Measurements from ENCODE around the gene ATAD1. TPM values are rescaled to one million over a fixed set of nuclear protein-coding genes. Genes with fewer than 3 reads are reported as not detected.

ATAD1 gene
- 10 to 100 TPM; 28.0 to 45.3 (median 37.3) TPM for total RNA-seq
- 10 to 100 TPM in 2 of 3 donors, 1 to 10 TPM in 1; 6.9 to 18.7 (median 10.8) TPM for polyA plus RNA-seq

- H3K27ac ChIP-seq, result peak within 1 kb of the TSS; percentile 82 to 85 (median 83)
- TF ChIP-seq POLR2A (IDR thresholded peaks at IDR 0.05) (peak; percentile 27 to 30), POLR2AphosphoS5 (IDR thresholded peaks at IDR 0.05) (peak in 3 of 4 donors; percentile 72 to 78 (median 76)), EP300 (IDR thresholded peaks at IDR 0.05) (no peak)
- no peaks in the 10 kb centered on the region for H3K27me3 ChIP-seq
- H3K9me3 ChIP-seq, result no peaks in the 10 kb centered on the region
- H3K36me3 ChIP-seq, result peaks cover 0 to 3% (median 0%) of the 10 kb centered on the region in 4 donors
- intact Hi-C loops (cut with DNase I), result loop anchor here (2.0 kb wide), 1 partner anchor 45 kb away; the partner anchor contains the start of genes KLLN and PTEN
- peaks cover 0 to 39% (median 22%) of the 10 kb centered on the region in 4 donors for H3K4me1 ChIP-seq
- peak within 1 kb of the TSS; percentile 63 to 70 (median 67) for H3K4me3 ChIP-seq
- 0% methylated on average over 60 of the region's 60 CpGs for WGBS, 2 donors
- peak; percentile 89 for DNase-seq
Measured at GRCh38 chr10:87817609-87818504, at the start of gene ATAD1. Gene ATAD1, minus strand, starts transcription at chr10:87818226. Its CDS starts 3,627 bp downstream, at chr10:87814599.

- no peak for DNase-seq
- Histone ChIP-seq H3K27me3 (no peaks in the 10 kb centered on the region), H3K27ac (peak overlapping the region; percentile 95 to 99 (median 98)), H3K4me1 (peaks cover 0 to 47% (median 32%) of the 10 kb centered on the region in 4 donors), H3K4me3 (peak overlapping the region; percentile 82 to 98 (median 91)), H3K36me3 (peaks cover 0 to 3% (median 0%) of the 10 kb centered on the region in 4 donors), H3K9me3 (no peaks in the 10 kb centered on the region)
- intact Hi-C loops (cut with DNase I), result no loop called here
- TF ChIP-seq POLR2AphosphoS5 (IDR thresholded peaks at IDR 0.05) (no peak), EP300 (IDR thresholded peaks at IDR 0.05) (no peak), CTCF (IDR thresholded peaks at IDR 0.05) (no peak), POLR2A (IDR thresholded peaks at IDR 0.05) (no peak)
Measured at GRCh38 chr10:87867453-87867852, 49.4 kb upstream of the ATAD1 start.

GRCh38 chr10:87866412-87866974 is 48.5 kb upstream of the ATAD1 start:
- H3K4me3 ChIP-seq, result peak overlapping the region; percentile 82 to 98 (median 91)
- TF ChIP-seq EP300 (IDR thresholded peaks at IDR 0.05) (no peak), POLR2A (IDR thresholded peaks at IDR 0.05) (no peak), CTCF (IDR thresholded peaks at IDR 0.05) (no peak), POLR2AphosphoS5 (IDR thresholded peaks at IDR 0.05) (no peak)
- H3K36me3 ChIP-seq, result peaks cover 0 to under 1% (median 0%) of the 10 kb centered on the region in 4 donors
- peak overlapping the region; percentile 95 to 99 (median 98) for H3K27ac ChIP-seq
- DNase-seq, result no peak
- H3K27me3 ChIP-seq, result no peaks in the 10 kb centered on the region
- WGBS, 2 donors, result 3 to 4% methylated on average over 3 of the region's 3 CpGs
- H3K4me1 ChIP-seq, result peaks cover 2 to 49% (median 31%) of the 10 kb centered on the region in 4 donors
- intact Hi-C loops (cut with DNase I), result no loop called here
- no peaks in the 10 kb centered on the region for H3K9me3 ChIP-seq

- Histone ChIP-seq H3K4me1 (peaks cover 2 to 40% (median 26%) of the 10 kb centered on the region in 4 donors), H3K4me3 (peak overlapping the region; percentile 82 to 98 (median 91)), H3K36me3 (no peaks in the 10 kb centered on the region), H3K9me3 (no peaks in the 10 kb centered on the region), H3K27me3 (no peaks in the 10 kb centered on the region), H3K27ac (peak overlapping the region; percentile 95 to 99 (median 98))
- TF ChIP-seq POLR2AphosphoS5 (IDR thresholded peaks at IDR 0.05) (no peak), EP300 (IDR thresholded peaks at IDR 0.05) (no peak), POLR2A (IDR thresholded peaks at IDR 0.05) (no peak), CTCF (IDR thresholded peaks at IDR 0.05) (no peak)
- intact Hi-C loops (cut with DNase I), result no loop called here
- 1% methylated on average over 4 of the region's 4 CpGs for WGBS, 2 donors
- no peak for DNase-seq
Measured at GRCh38 chr10:87865241-87865881, 47.3 kb upstream of the ATAD1 start.

All from sigmoid colon (tissue), 7 donors.